HCT116 (cell line): ENCODE results near the gene ST3GAL5. TPM values are rescaled to one million over a fixed set of nuclear protein-coding genes. Genes with fewer than 3 reads are reported as not detected.

Experiments used
- ATAC-seq: fragments of 200-7000 bp; cut with Tn5 transposase; 2 replicates; pipeline ENCODE4 v1.9.1; 2020; ENCODE audit warnings: mild to moderate bottlenecking, moderate library complexity
- BruUV-seq: library from RNA; stranded (reverse); fragments of 400-500 nt; replicated peaks from 2 replicates; lab custom pipeline; 2021; lab: Mats Ljungman, UMichigan
- CTCF ChIA-PET: fragments of 300-600 bp; sonication (Branson Sonifier 250); formaldehyde crosslinking; loops from one replicate; lab custom pipeline; 2021; ENCODE audit warnings: antibody characterized with exemption; lab: Charles Lee
- POLR2A ChIA-PET: fragments of 300-600, 350-600 bp; sonication (Branson Sonifier 250); formaldehyde crosslinking; loops from one replicate; lab custom pipeline; 2021; ENCODE audit warnings: antibody characterized with exemption; lab: Charles Lee
- RAD21 ChIA-PET, 2 experiments: fragments of 300-600 bp; sonication (Branson Sonifier 250); formaldehyde crosslinking; loops; one replicate each; lab custom pipeline; 2023; ENCODE audit warnings: low total read pairs in 2 of 2; ENCODE audit not compliant: uncharacterized antibody in 2 of 2, unreplicated experiment in 2 of 2, low non-redundant PET in 1 of 2; lab: Charles Lee
- DNase-seq: peaks from one replicate; pipeline ENCODE4 v3.0.0-alpha.2; 2010; ENCODE audit warnings: low read depth, low spot score
- H2AFZ ChIP-seq: fragments of 200-600 bp; shearing (Covaris generic), sonication (generic); 2 replicates; pipeline ENCODE4 v1.6.1; 2017; ENCODE audit warnings: low read depth, mixed run types, mixed read lengths, antibody characterized with exemption, low read length; ENCODE audit not compliant: poor library complexity, severe bottlenecking
- H3K27ac ChIP-seq: 2 replicates; pipeline ENCODE4 v1.5.1; 2012; ENCODE audit warnings: low read depth, low read length
- H3K27me3 ChIP-seq: fragments of 200-600 bp; sonication (generic); 2 replicates; pipeline ENCODE4 v1.6.1; 2016; ENCODE audit warnings: mixed run types, low read length, mixed read lengths; ENCODE audit not compliant: insufficient read depth
- H3K36me3 ChIP-seq, 2 experiments: fragments of 200-500 bp in 1 of 2; fragments of 200-600 bp in 1 of 2; sonication (Bioruptor generic) in 1 of 2; sonication (generic) in 1 of 2; 2 replicates each; pipeline versions ENCODE4 v1.5.1 to v1.6.1; 2014 to 2016; ENCODE audit warnings: low read length in 2 of 2, inconsistent platforms in 1 of 2, mixed read lengths in 1 of 2, mixed run types in 1 of 2; ENCODE audit not compliant: insufficient read depth in 2 of 2, control insufficient read depth in 1 of 2
- H3K4me1 ChIP-seq, 2 experiments: fragments of 200-600 bp in 1 of 2; sonication (generic) in 1 of 2; 2 replicates each; pipeline versions ENCODE4 v1.5.1 to v1.6.1; 2012 to 2017; ENCODE audit warnings: low read length in 2 of 2, inconsistent platforms in 1 of 2, mild to moderate bottlenecking in 1 of 2, mixed read lengths in 1 of 2, mixed run types in 1 of 2, moderate library complexity in 1 of 2; ENCODE audit not compliant: insufficient read depth in 2 of 2, control insufficient read depth in 1 of 2
- H3K4me2 ChIP-seq: fragments of 200-600 bp; sonication (generic); 2 replicates; pipeline ENCODE4 v1.6.1; 2017; ENCODE audit warnings: mixed run types, low read length, mixed read lengths
- H3K4me3 ChIP-seq, 2 experiments: fragments of 200-600 bp in 1 of 2; sonication (generic) in 1 of 2; replicated peaks in 1 of 2; 2 replicates each; pipeline ENCODE4 v1.5.1; 2011 to 2016; ENCODE audit warnings: low read length in 2 of 2, control low read depth in 1 of 2, low read depth in 1 of 2, mild to moderate bottlenecking in 1 of 2, mixed read lengths in 1 of 2, mixed run types in 1 of 2
- H3K79me2 ChIP-seq: fragments of 200-600 bp; sonication (generic); 2 replicates; pipeline ENCODE4 v1.6.1; 2017; ENCODE audit warnings: mild to moderate bottlenecking, mixed run types, low read length, moderate library complexity, mixed read lengths; ENCODE audit not compliant: insufficient read depth
- H3K9ac ChIP-seq: fragments of 200-600 bp; sonication (generic); 2 replicates; pipeline ENCODE4 v1.6.1; 2016; ENCODE audit warnings: low read length, mixed read lengths
- H3K9me2 ChIP-seq: fragments of 200-600 bp; sonication (generic), shearing (Covaris generic); 2 replicates; pipeline ENCODE4 v1.6.1; 2017; ENCODE audit warnings: mixed run types, mild to moderate bottlenecking, moderate library complexity; ENCODE audit not compliant: insufficient read depth
- H3K9me3 ChIP-seq, 2 experiments: fragments of 200-500 bp in 1 of 2; fragments of 200-600 bp in 1 of 2; sonication (Bioruptor generic) in 1 of 2; sonication (generic) in 1 of 2; 2 replicates each; pipeline ENCODE4 v1.6.1; 2014 to 2017; ENCODE audit warnings: low read length in 2 of 2, mixed read lengths in 2 of 2, inconsistent platforms in 1 of 2, low read depth in 1 of 2, mild to moderate bottlenecking in 1 of 2, mixed run types in 1 of 2, moderate library complexity in 1 of 2; ENCODE audit not compliant: control insufficient read depth in 1 of 2, insufficient read depth in 1 of 2
- H4K20me1 ChIP-seq: fragments of 200-600 bp; sonication (generic), shearing (Covaris generic); 2 replicates; pipeline ENCODE4 v1.6.1; 2017; ENCODE audit warnings: mixed run types, mild to moderate bottlenecking, moderate library complexity; ENCODE audit not compliant: insufficient read depth
- ATF3 ChIP-seq: IDR thresholded peaks from 2 replicates; pipeline ENCODE4 v1.6.1; 2012
- CBX3 ChIP-seq: IDR thresholded peaks from 2 replicates; pipeline ENCODE4 v1.6.1; 2012; ENCODE audit warnings: low read depth
- CTCF ChIP-seq, 3 experiments: fragments of 200-600 bp in 1 of 3; sonication (generic) in 1 of 3; IDR thresholded peaks in 2 of 3; conservative IDR thresholded peaks in 1 of 3; 2 replicates each; pipeline ENCODE4 v1.5.1; 2012 to 2017; ENCODE audit warnings: low read depth in 2 of 3, low read length in 2 of 3, antibody characterized with exemption in 1 of 3, borderline replicate concordance in 1 of 3, control low read depth in 1 of 3, mild to moderate bottlenecking in 1 of 3, mixed read lengths in 1 of 3, mixed run types in 1 of 3, moderate library complexity in 1 of 3; ENCODE audit not compliant: insufficient read depth in 1 of 3
- FOSL1 ChIP-seq: IDR thresholded peaks from 2 replicates; pipeline ENCODE4 v1.6.1; 2012; ENCODE audit warnings: low read depth
- JUND ChIP-seq: IDR thresholded peaks from 2 replicates; pipeline ENCODE4 v1.6.1; 2012
- MAX ChIP-seq: IDR thresholded peaks from 2 replicates; pipeline ENCODE4 v1.6.1; 2012
- POLR2A ChIP-seq: IDR thresholded peaks from 2 replicates; pipeline ENCODE4 v1.7.0; 2011; ENCODE audit warnings: borderline replicate concordance; ENCODE audit not compliant: insufficient read depth, insufficient read length; ENCODE audit errors: extremely low read depth
- RAD21 ChIP-seq: IDR thresholded peaks from 2 replicates; pipeline ENCODE4 v1.6.1; 2012; ENCODE audit warnings: low read depth, mild to moderate bottlenecking
- REST ChIP-seq: IDR thresholded peaks from 2 replicates; pipeline ENCODE4 v1.6.1; 2012; ENCODE audit warnings: low read depth
- TCF7L2 ChIP-seq: IDR thresholded peaks from 2 replicates; pipeline ENCODE4 v1.7.0; 2011; ENCODE audit warnings: borderline replicate concordance, inconsistent platforms; ENCODE audit not compliant: insufficient read depth, insufficient read length; ENCODE audit errors: extremely low read depth
- YY1 ChIP-seq: IDR thresholded peaks from 2 replicates; pipeline ENCODE4 v1.6.1; 2011; ENCODE audit warnings: low read length, low read depth, moderate library complexity, mild to moderate bottlenecking; ENCODE audit not compliant: insufficient replicate concordance; ENCODE audit errors: extremely low read depth
- ZFX ChIP-seq: fragments of 450-650 bp; IDR thresholded peaks from 2 replicates; pipeline ENCODE4 v1.6.1; 2017
- intact Hi-C: fragments of 100-400 bp; cut with micrococcal nuclease; formaldehyde crosslinking; loops from 2 replicates; pipeline ENCODE4 v1.10.0; 2022
- total RNA-seq: library from RNA; stranded (reverse); gene quantifications from one replicate; pipeline ENCODE4 v1.2.1, GENCODE V29; 2021; ENCODE audit not compliant: unreplicated experiment

Gene ST3GAL5
- total RNA-seq, 1 experiment from 2014 or later: 14.8 TPM

- CTCF ChIA-PET: no interaction called here
- no peaks in the 10 kb centered on the region for H3K36me3 ChIP-seq
- peaks cover 4% of the 10 kb centered on the region; the same call in 1 of the 2 replicates for H3K27me3 ChIP-seq
- no peak overlapping the region for H3K4me3 ChIP-seq
- H3K27ac ChIP-seq: no peak overlapping the region
- DNase-seq (no peak), ATAC-seq (no peak; the same call in 1 of the 2 replicates)
- no peaks in the 10 kb centered on the region for H3K79me2 ChIP-seq
- intact Hi-C loops: no loop called here
- H2AFZ ChIP-seq: no peak overlapping the region
- H3K9me3 ChIP-seq: no peaks in the 10 kb centered on the region
- no peaks in the 10 kb centered on the region for H4K20me1 ChIP-seq
- BruUV-seq: no TSS peak
- RAD21 ChIA-PET: no interaction called here
- no peak overlapping the region for H3K9ac ChIP-seq
- POLR2A ChIA-PET: no interaction called here
- TF ChIP-seq YY1 (no peak), FOSL1 (peak; percentile 37; the same call in 1 of the 2 replicates)
- H3K9me2 ChIP-seq: no peaks in the 10 kb centered on the region
- peak overlapping the region; percentile 23; the same call in 1 of the 2 replicates for H3K4me2 ChIP-seq
- peaks cover 8 to 10% of the 10 kb centered on the region in 2 experiments for H3K4me1 ChIP-seq
Observed at GRCh38 chr2:85792783-85793441, 95.9 kb downstream of the ST3GAL5 start.

- TF ChIP-seq MAX: no peak
- no peak for TF ChIP-seq TCF7L2
- no peak for TF ChIP-seq ATF3
- no peak for TF ChIP-seq REST
- no peak for TF ChIP-seq CBX3
- TF ChIP-seq RAD21: no peak
- no peak for TF ChIP-seq JUND
- TF ChIP-seq CTCF (IDR thresholded peaks at IDR 0.05 in 2 of 3, conservative IDR thresholded peaks at IDR 0.05 in 1 of 3; ENCODE audit: borderline replicate concordance in 1 of 3, insufficient read depth in 1 of 3, low read depth in 2 of 3, low read length in 2 of 3): no peak
- no peak for TF ChIP-seq POLR2A
- TF ChIP-seq ZFX: no peak
- no peak overlapping the region for H3K27ac ChIP-seq
- intact Hi-C loops: no loop called here
- no peaks in the 10 kb centered on the region for H3K36me3 ChIP-seq
- ChIA-PET CTCF (no interaction called here), RAD21 (no interaction called here), POLR2A (no interaction called here)
- peaks cover 4% of the 10 kb centered on the region; the same call in 1 of the 2 replicates for H3K27me3 ChIP-seq
- no peak overlapping the region for H3K9ac ChIP-seq
- H3K9me3 ChIP-seq: no peaks in the 10 kb centered on the region
- no peaks in the 10 kb centered on the region for H3K9me2 ChIP-seq
- H3K4me1 ChIP-seq: peaks cover 8 to 10% of the 10 kb centered on the region in 2 experiments
- no peak overlapping the region; the same call in 1 of the 2 replicates for H3K4me2 ChIP-seq
- no peaks in the 10 kb centered on the region for H3K79me2 ChIP-seq
- DNase-seq: no peak
- H4K20me1 ChIP-seq: no peaks in the 10 kb centered on the region
- H2AFZ ChIP-seq: no peak overlapping the region
- no peak for ATAC-seq
- BruUV-seq: no TSS peak
- no peak overlapping the region for H3K4me3 ChIP-seq
Observed at GRCh38 chr2:85791704-85792565, 96.9 kb downstream of the ST3GAL5 start.
